Bronchial epithelial cell (primary cell): Measurements from ENCODE around the gene RFPL2. TPM values are rescaled to one million over a fixed set of nuclear protein-coding genes. Genes with fewer than 3 reads are reported as not detected.

Experiments
- DNase-seq: peaks from one replicate; pipeline ENCODE4 v3.0.0-alpha.2; 2010; ENCODE audit warnings: low read depth
- FAIRE-seq: peaks from 2 replicates; lab custom pipeline; 2011; peaks lifted over from hg19 to GRCh38; lab: Jason Lieb, UNC
- H3K27me3 ChIP-seq: 2 replicates; pipeline ENCODE4 v1.5.1; 2011; ENCODE audit warnings: low read length; ENCODE audit not compliant: control insufficient read depth, insufficient read depth
- H3K36me3 ChIP-seq: 2 replicates; pipeline ENCODE4 v1.5.1; 2011; ENCODE audit warnings: low read length; ENCODE audit not compliant: control insufficient read depth, insufficient read depth
- H3K4me3 ChIP-seq: 2 replicates; pipeline ENCODE4 v1.5.1; 2011; ENCODE audit warnings: mild to moderate bottlenecking, low read depth, low read length, control low read depth
- CTCF ChIP-seq: IDR thresholded peaks from 2 replicates; pipeline ENCODE4 v1.5.1; 2011; ENCODE audit warnings: mild to moderate bottlenecking, moderate library complexity, low read length, control low read depth, inconsistent platforms; ENCODE audit not compliant: insufficient read depth, severe bottlenecking
- total RNA-seq: library from RNA; depleted of rRNA; stranded (reverse); fragments of >200 nt; gene quantifications from 2 replicates; pipeline ENCODE4 v1.2.1, GENCODE V29; 2014

Gene RFPL2
- total RNA-seq, 1 donor from 2014 or later, result not detected

DNA sequence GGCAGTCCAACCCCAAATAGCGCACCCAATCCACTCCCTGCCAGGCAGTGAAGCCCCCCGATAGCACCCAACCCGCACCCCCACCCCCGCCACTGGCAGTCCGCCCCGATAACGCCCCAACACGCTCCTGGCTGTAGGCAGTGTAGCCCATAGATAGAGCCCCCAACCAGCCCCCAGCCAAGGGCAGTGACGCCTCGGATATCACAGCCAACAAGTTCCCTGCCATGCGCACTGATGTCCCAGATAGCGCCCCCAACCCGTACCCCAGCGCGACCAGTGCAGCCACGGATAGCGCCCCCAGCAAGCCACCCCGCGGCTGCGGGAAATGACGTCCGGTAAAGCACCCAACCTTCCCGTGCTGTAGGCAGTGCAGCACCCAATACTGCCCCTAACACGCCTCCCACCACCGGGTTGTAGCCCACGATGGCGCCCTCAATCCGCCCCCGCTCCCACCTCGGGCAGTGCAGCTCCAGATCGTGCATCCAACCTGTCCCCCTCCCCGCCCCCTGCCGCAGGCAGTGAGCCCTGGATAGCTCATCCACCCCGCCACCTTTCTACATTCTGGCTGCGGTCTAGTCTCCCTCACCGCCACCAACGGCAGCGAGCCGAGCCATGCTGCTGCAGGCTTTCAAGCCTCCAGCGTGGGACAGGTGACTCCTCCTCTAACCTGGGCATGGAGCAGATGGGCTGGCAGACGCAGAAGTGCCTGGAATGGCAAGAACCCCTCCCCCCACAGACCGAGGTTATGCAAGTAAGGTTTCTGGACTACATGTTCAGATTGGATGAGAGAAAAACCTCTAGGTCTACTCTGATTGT, 625 bp downstream of the RFPL2 start:
- no peak overlapping the region for H3K4me3 ChIP-seq
- FAIRE-seq, result no peak

DNA sequence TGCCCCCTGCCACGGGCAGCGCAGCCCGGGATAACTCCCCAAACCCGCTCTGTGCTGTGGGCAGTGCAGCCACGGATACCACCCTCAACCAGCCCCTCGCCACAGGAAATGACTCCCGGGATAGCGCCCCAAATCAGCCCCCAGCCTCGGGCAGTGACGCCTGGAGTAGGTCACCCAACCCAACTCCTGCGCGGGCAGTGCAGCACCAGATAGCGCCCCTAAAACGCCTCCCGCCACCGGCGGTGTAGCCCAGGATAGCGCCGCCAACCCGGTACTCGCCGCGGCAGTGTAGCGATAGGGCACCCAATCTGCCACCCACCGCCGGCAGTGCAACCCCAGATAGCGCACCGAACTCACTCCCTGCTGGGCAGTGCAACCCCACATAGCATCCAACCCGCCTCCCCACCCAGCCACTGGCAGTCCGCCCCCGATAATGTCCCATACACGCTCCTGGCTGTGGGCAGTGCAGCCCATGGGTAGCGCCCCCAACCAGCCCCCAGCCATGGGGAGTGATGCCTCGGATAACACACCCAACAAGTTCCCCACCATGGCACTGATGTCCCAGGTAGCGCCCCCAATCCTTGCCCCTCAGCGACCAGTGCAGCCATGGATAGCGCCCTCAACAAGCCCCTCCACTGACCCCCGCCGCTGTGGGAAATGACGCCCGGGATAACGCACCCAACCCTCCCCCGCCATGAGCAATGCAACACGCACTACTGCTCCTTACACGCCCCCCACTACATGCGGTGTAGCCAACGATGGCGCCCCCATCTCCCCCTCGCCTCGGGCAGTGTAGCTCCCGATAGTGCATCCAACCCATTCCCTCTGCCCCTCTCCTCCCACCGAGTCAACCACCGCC, 1.5 kb downstream of the RFPL2 start:
- DNase-seq (no peak), FAIRE-seq (no peak)
- no peak for TF ChIP-seq CTCF
- peaks cover 5% of the 10 kb centered on the region for H3K27me3 ChIP-seq
- no peak overlapping the region for H3K4me3 ChIP-seq
- no peaks in the 10 kb centered on the region for H3K36me3 ChIP-seq

More for the DNA sequence above, 625 bp downstream of the RFPL2 start:
- H3K36me3 ChIP-seq, result no peaks in the 10 kb centered on the region
- DNase-seq, result no peak
- TF ChIP-seq CTCF, result no peak
- H3K27me3 ChIP-seq, result peaks cover 5% of the 10 kb centered on the region

- FAIRE-seq (peak; percentile 64), DNase-seq (peak; percentile 37)
- H3K4me3 ChIP-seq, result no peak overlapping the region
- H3K27me3 ChIP-seq, result peaks cover 5% of the 10 kb centered on the region
- peak; percentile 79 for TF ChIP-seq CTCF
- no peaks in the 10 kb centered on the region for H3K36me3 ChIP-seq
These were observed 2.2 kb downstream of the RFPL2 start for GRCh38 chr22:32202539-32203180.

DNA sequence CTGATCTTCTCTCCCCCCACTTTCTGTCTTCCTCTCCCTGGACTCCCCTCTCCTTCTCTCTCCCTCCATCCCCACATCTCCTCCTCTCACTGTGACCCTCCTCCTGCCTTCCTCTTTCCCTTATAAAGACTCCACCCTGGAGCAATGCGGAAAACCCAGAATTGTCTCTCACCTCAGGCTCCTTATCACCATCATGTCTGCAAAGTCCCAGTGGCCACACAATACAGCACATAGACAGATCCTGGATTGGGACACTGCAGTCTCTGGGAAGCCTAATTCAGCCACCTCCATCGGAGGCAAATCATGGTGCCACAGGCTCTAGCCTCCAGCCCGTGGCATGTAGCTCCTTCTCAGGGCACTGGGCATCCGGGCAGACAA, 2.7 kb downstream of the RFPL2 start:
- H3K4me3 ChIP-seq, result no peak overlapping the region
- DNase-seq (no peak), FAIRE-seq (no peak)
- no peaks in the 10 kb centered on the region for H3K36me3 ChIP-seq
- TF ChIP-seq CTCF, result no peak
- peaks cover 5% of the 10 kb centered on the region for H3K27me3 ChIP-seq

DNA sequence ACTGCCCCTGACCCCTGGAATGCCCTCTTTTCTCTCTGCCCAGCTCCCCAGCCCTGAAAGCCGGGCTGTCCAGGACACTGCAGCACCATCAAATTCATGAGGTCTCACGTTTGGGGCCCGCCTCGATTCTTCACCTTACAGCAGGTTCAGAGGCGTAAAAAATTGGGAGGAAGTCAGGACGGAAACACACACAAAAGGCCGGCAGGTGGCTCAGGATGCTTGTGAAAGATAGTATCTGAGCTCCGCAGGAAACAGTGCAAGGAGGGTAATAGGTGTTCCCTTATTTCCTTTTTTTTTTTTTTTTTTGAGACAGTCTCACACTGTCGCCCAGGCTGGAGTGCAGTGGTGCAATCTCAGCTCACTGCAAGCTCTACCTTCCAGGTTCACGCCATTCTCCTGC, 4.1 kb downstream of the RFPL2 start:
- peaks cover 5% of the 10 kb centered on the region for H3K27me3 ChIP-seq

More for the DNA sequence above, 4.1 kb downstream of the RFPL2 start:
- FAIRE-seq (no peak), DNase-seq (no peak)
- TF ChIP-seq CTCF, result no peak
- H3K36me3 ChIP-seq, result no peaks in the 10 kb centered on the region
- no peak overlapping the region for H3K4me3 ChIP-seq
